Stimulated activated naive CD8-positive, alpha-beta T cell treated with anti-CD3 and anti-CD28 coated beads, Interleukin-15, amount 100 ng/mL, for 72 hours (primary cell): ENCODE results near the gene LRRC51.
A peak's percentile ranks its signal among the peaks of the same experiment; 100 is the strongest.

ENCODE experiments used
- ATAC-seq: fragments of 150-1000 bp; cut with Tn5 transposase; 2 replicates; pipeline ENCODE4 v1.10.0; 2021; ENCODE audit warnings: mild to moderate bottlenecking, moderate library complexity
- DNase-seq, 2 donors: peaks; one replicate each; pipeline ENCODE4 v3.0.0; 2021 to 2022
- H3K27ac Mint-ChIP-seq, 2 donors: one replicate each; pipeline ENCODE4 v1.8.0; 2022; ENCODE audit warnings: mild to moderate bottlenecking in 2 of 2, mixed read lengths in 2 of 2, moderate library complexity in 2 of 2
- H3K27me3 Mint-ChIP-seq: one replicate; pipeline ENCODE4 v1.8.0; 2022; ENCODE audit warnings: mixed read lengths
- H3K4me1 Mint-ChIP-seq: one replicate; pipeline ENCODE4 v1.8.0; 2022; ENCODE audit warnings: mild to moderate bottlenecking, mixed read lengths
- H3K4me3 Mint-ChIP-seq, 2 donors: one replicate each; pipeline ENCODE4 v1.8.0; 2022; ENCODE audit warnings: mild to moderate bottlenecking in 2 of 2, mixed read lengths in 2 of 2, moderate library complexity in 1 of 2
- H3K9me3 Mint-ChIP-seq, 2 donors: one replicate each; pipeline ENCODE4 v1.8.0; 2022; ENCODE audit warnings: mixed read lengths in 2 of 2

LRRC51 gene

DNA sequence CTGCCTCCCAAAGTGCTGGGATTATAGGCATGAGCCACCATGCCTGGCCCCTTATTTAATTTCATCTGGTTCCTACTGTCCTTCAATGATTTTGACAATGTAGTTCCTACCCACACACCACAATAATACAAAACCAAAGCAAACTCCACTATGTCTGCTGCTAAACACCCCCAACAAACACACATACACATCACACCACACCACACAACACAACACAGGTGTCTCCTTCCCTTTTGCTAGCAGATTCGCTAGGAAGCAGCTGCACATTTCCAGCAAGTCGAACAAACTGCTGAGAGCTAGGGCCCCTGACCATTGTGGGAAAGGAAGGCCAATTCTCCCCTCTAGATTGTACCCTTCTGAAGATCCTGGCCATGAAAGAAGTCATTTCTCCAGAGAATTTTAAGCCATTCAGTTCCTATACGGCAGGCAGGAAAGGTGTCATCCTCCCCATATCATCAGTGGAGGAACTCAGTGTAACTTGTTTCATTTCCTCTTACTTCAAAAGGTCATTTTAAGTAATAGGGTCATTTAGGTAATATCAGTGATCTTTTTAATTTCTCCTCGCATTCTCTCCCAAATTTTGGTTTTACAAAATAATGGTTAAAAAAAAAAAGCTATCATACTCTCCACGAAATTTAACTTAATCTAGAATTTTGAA is 18.8 kb upstream of the LRRC51 start:
- Mint-ChIP-seq H3K4me3 (no peak overlapping the region), H3K4me1 (no peaks in the 10 kb centered on the region), H3K27ac (no peak overlapping the region), H3K27me3 (no peaks in the 10 kb centered on the region), H3K9me3 (no peaks in the 10 kb centered on the region)
- no peak for ATAC-seq
- no peak for DNase-seq

DNA sequence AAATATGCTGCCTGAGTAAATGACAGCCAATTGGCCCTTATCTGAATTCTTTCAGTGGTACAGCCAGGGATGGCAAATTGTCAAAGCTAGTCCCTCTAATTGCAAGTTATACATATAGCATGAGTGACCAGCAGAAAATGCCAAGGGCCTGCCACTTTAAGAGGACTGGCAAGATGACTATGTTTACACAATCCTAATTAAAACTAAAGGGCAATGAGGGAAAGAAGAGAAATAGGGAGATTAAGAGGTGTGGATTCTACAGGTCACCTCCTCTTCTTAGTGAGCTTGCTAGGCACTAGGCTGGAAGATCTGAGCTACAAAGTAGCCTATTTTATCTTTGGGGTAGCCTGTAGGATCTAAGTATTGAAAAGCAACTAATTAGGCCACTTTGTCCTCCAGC is 13.8 kb upstream of the LRRC51 start:
- H3K27ac Mint-ChIP-seq = no peak overlapping the region
- H3K9me3 Mint-ChIP-seq = no peaks in the 10 kb centered on the region
- H3K4me3 Mint-ChIP-seq = no peak overlapping the region
- DNase-seq (no peak), ATAC-seq (no peak)
- H3K4me1 Mint-ChIP-seq = peaks cover 36% of the 10 kb centered on the region
- H3K27me3 Mint-ChIP-seq = no peaks in the 10 kb centered on the region

DNA sequence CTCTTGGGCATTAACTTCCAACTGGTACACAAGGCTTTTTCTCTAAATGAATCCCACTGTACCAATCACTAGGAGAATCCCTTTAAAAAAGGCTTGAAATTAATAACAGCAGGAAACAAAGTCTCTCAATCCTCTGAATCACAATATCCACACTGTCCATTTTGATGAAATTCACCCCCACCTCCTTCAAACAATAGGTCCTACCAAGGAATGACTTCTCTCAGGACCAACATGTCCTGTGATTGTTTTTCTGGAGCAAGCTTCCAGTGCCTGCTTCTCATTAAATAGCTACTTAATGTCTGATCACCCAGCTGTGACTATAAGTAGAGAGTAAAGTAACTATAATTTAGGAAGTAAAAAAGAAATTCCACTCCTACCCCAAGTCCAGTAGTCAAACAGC is 13.4 kb upstream of the LRRC51 start:
- H3K4me1 Mint-ChIP-seq = peaks cover 40% of the 10 kb centered on the region
- no peak overlapping the region for H3K27ac Mint-ChIP-seq
- ATAC-seq (no peak), DNase-seq (no peak)
- no peaks in the 10 kb centered on the region for H3K9me3 Mint-ChIP-seq
- H3K27me3 Mint-ChIP-seq = no peaks in the 10 kb centered on the region
- H3K4me3 Mint-ChIP-seq = no peak overlapping the region

DNA sequence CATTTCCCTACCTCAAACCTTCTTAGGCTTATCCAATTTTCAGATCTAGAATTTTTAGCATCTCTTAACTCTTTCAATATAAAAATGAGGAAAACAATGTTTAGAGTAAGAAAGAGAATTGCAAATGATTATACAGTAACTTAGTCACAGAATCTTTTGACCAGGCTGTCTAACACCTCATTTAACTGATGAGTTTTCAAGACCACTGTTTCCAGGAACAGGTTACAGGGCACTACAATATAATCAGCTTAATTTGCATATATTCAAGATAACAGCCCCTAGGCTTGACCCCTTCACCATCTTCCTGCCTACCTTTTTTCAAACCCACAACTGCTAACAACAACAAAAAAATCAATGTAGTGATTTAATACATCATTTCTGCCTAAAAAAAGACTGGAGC is 13.0 kb upstream of the LRRC51 start:
- H3K9me3 Mint-ChIP-seq = no peaks in the 10 kb centered on the region
- H3K27me3 Mint-ChIP-seq = no peaks in the 10 kb centered on the region
- ATAC-seq = no peak
- DNase-seq = no peak
- no peak overlapping the region for H3K4me3 Mint-ChIP-seq
- peaks cover 44% of the 10 kb centered on the region for H3K4me1 Mint-ChIP-seq
- H3K27ac Mint-ChIP-seq = no peak overlapping the region

DNA sequence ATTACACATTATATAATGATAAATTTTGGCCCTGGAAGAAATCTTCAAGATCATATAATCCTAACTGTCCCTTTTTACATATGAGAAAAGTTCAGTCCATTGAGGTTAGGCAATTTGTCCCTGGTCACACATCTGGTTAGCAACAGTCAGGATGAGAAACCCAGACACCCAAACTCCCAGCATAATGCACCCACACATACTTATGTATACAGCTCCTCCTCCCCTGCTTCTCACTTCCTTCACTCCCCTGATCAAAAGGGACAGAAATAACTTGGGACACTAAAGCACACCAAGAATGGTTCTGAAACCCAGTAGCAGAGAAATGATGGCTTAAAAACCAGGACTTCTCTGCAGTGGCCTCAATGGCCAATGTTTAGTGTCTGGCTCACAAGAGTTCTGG is 11.4 kb upstream of the LRRC51 start:
- DNase-seq = no peak
- Mint-ChIP-seq H3K4me3 (no peak overlapping the region), H3K4me1 (peaks cover 46% of the 10 kb centered on the region), H3K27me3 (no peaks in the 10 kb centered on the region), H3K27ac (no peak overlapping the region), H3K9me3 (no peaks in the 10 kb centered on the region)
- ATAC-seq = no peak

DNA sequence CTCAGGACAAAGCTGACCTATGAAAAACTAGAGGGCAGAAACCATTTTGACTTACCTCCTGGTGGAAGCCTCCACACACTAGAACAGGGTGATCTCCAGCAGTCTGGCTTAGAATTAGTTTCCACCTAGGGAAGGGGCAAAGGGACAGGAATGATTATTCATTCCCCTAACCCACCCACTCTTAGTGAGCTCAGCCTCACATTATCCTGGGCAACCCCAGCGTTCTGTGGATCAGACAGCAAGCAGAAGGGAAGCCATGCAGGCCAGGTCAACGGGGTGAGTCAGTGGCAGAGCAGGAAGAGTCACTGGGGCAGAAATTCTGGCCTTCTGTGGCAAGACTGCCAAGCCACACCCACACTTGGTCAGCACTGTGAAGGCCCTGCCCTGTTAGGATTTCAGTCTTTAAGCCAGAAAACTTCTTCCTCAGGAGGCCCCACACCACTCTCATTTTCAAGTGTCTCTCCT is 10.8 kb upstream of the LRRC51 start:
- H3K4me3 Mint-ChIP-seq = no peak overlapping the region
- ATAC-seq = no peak
- peak overlapping the region in 1 of 2 donors; percentile 14 for H3K27ac Mint-ChIP-seq
- H3K4me1 Mint-ChIP-seq = peaks cover 46% of the 10 kb centered on the region
- no peak for DNase-seq
- H3K27me3 Mint-ChIP-seq = no peaks in the 10 kb centered on the region
- H3K9me3 Mint-ChIP-seq = no peaks in the 10 kb centered on the region

DNA sequence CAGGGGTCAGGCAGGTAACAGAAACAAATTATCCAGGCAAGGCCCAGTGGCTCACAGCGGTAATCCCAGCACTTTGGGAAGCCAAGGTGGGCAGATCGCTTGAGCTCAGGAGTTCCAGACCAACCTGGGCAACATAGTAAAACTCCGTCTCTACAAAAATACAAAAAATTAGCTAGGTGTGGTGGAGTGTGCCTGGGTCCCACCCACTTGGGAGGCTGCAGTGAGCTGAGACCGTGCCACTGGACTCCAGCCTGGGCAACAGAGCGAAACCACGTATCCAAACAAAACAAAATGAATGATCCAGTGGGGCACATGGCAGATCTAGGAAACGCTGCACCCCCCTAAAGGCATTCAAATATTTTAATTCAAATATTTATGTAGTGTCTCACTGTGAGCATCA is 10.2 kb upstream of the LRRC51 start:
- H3K4me1 Mint-ChIP-seq = peaks cover 46% of the 10 kb centered on the region
- peak overlapping the region in 1 of 2 donors; percentile 75 for H3K27ac Mint-ChIP-seq
- DNase-seq = no peak
- H3K9me3 Mint-ChIP-seq = no peaks in the 10 kb centered on the region
- H3K4me3 Mint-ChIP-seq = no peak overlapping the region
- H3K27me3 Mint-ChIP-seq = no peaks in the 10 kb centered on the region
- ATAC-seq = no peak

DNA sequence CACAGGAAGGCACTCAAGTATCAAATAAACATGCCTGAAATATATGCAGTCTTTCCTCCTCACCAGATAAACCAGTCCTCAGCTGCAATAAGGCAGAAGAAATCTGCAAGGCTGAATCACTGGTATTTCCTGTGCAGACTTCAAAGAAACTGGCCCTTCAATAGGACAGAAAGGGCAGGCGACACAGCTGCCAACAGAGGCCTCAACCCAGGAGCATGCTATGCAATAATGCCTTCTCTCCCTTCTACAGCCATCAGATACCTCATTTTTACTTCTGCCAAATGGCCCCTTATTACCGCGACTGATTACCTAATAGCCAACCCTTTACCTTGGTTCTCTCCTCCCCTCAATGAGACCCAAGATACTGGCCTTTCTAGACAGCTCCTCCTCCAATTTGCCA is 8.3 kb upstream of the LRRC51 start:
- Mint-ChIP-seq H3K27me3 (no peaks in the 10 kb centered on the region), H3K4me3 (no peak overlapping the region), H3K9me3 (no peaks in the 10 kb centered on the region), H3K4me1 (peaks cover 53% of the 10 kb centered on the region), H3K27ac (peak overlapping the region in 1 of 2 donors; percentile 55)
- DNase-seq (no peak), ATAC-seq (peak; percentile 74)

DNA sequence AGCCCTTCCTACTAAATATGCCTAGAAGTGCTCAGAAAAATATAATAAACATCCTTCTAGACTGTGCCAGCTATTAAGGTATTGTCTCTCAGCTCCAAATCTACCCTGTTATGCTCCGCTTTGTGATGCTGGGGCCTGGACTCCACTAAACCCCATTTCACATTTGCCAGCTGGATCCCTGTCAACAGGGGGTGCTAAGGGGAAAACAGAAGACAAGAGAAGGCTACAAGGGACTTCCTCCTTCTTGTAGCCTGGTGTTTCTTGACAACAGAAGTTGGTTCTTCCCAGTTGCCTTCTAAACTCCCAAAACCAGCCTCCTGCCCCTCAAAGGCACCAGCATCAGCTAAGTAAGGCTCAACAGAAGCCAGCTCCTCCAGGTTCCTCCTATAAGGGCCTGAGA is 5.5 kb upstream of the LRRC51 start:
- Mint-ChIP-seq H3K27ac (no peak overlapping the region), H3K4me3 (no peak overlapping the region), H3K9me3 (no peaks in the 10 kb centered on the region), H3K27me3 (no peaks in the 10 kb centered on the region), H3K4me1 (peaks cover 55% of the 10 kb centered on the region)
- no peak for ATAC-seq
- DNase-seq = no peak

DNA sequence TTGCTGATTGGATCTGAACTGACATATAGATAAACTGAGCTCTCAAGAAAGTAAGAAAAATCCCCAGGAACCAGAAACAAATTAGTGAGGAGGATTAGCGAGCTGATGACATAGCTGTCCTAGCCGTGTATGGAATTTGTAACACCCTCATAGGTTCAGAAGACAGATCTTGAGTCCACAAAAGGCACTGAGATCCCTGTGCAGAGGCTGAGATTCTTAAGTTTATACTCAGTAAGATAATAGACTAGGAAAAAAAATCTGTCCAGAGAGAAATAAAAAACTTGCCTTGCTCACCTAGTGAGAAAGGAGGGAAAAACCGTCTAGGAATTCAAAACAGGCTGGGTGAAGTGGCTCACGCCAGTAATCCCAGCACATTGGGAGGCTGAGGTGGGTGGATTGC is 4.9 kb upstream of the LRRC51 start:
- no peak overlapping the region for H3K4me3 Mint-ChIP-seq
- DNase-seq (no peak), ATAC-seq (no peak)
- no peak overlapping the region for H3K27ac Mint-ChIP-seq
- peaks cover 55% of the 10 kb centered on the region for H3K4me1 Mint-ChIP-seq
- no peaks in the 10 kb centered on the region for H3K27me3 Mint-ChIP-seq
- H3K9me3 Mint-ChIP-seq = no peaks in the 10 kb centered on the region

DNA sequence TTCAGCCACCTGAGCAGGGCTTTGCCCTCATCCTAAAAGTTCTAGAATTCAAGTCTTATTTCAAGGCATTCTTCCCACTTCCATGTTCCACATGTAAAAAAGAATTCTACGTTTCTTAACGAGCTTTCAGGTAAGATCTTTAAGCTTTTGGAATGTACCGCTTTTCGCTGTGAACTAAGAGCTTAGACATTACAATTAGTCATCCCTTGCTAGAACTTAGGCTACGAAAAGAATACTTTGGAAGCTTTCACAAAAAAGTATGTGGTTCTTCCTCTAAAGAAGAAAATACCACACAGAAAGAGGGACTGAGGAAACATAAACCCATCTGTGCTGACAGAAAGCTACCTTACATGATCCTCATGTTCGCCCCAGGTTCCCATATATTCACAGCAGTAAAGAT is 2.2 kb upstream of the LRRC51 start:
- no peak overlapping the region for H3K27ac Mint-ChIP-seq
- H3K27me3 Mint-ChIP-seq = no peaks in the 10 kb centered on the region
- DNase-seq (no peak), ATAC-seq (no peak)
- H3K9me3 Mint-ChIP-seq = no peaks in the 10 kb centered on the region
- H3K4me1 Mint-ChIP-seq = peaks cover 56% of the 10 kb centered on the region
- H3K4me3 Mint-ChIP-seq = peak overlapping the region; percentile 96 to 100

DNA sequence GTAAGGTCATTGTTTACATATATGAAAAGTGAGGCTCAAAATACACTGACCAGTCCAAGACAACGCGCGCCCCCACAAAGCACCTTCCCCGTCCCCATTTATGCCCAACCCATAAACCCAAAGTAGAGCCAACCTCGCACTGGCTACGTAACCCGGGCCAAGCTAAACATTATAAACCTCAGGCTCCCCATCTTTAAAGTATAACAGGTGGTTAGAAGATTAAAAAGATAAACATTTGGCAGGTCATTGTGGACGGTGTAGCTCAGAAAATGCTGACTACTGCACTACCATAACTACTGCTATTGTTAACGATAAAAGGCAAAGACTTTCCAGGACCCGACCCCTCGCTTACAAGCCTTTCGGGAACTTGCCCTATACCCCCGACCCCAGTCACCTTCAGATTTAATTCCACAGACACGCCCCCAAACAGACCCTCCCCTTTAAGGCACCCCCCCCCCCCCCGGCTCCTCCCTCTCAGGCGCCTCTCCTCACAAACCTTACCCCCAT is 778 bp upstream of the LRRC51 start:
- H3K4me1 Mint-ChIP-seq = peaks cover 56% of the 10 kb centered on the region

DNA sequence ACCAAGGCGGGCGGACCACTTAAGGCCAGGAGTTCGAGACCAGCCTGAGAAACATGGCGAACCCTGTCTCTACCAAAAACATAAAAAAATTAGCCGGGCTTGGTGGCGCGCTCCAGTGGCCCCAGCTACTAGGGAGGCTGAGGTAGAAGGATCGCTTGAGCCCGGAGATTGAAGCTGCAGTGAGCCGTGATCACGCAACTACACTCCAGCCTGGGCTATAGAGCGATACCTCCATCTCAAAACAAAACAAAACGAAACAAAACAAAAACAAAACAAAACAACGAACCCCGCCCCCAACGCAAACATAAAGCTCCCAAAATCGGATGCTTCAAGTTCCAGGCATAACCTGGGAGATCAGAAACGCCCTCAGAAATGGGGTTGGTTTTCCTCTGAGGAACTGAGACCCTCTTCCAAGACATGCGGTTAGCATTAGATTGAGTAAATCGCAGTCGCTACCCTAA is 564 bp downstream of the LRRC51 start:
- Mint-ChIP-seq H3K27me3 (no peaks in the 10 kb centered on the region), H3K27ac (peak overlapping the region; percentile 97 to 98), H3K4me3 (peak overlapping the region; percentile 96 to 100), H3K9me3 (no peaks in the 10 kb centered on the region), H3K4me1 (peaks cover 62% of the 10 kb centered on the region)
- ATAC-seq (no peak), DNase-seq (no peak)

More for the DNA sequence above, 778 bp upstream of the LRRC51 start:
- ATAC-seq (no peak), DNase-seq (no peak)
- Mint-ChIP-seq H3K4me3 (peak overlapping the region; percentile 96 to 100), H3K9me3 (no peaks in the 10 kb centered on the region), H3K27me3 (no peaks in the 10 kb centered on the region), H3K27ac (peak overlapping the region; percentile 98 to 100)

DNA sequence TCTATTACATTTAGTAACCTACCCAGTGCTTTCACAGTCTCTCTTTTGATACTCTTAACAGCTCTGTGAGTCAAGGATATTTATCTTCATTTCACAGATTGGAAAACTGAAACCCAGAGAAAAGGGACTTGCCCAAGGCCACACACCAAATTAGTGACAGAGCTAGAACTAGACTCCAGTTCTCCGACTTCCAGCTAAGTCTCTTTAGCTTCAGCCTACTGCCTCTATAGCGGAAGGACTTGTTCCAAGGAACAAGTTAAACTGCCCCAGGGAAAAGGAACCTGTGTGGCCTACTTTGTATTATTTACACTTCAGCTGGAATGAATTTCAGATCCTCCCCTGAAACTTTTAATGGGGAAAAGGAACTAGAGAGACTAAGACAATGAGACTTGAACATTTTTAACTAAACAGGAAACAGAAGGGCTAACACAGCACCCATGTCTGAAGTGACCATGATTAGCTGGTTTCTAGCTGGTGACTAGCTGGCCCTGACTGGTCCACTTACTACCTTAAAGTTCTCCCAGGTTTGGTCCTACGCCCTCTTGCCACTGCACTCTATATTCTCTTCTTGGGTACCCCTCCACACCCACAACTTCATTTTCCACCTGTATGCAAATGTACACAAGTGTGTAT is 1.3 kb downstream of the LRRC51 start:
- peak overlapping the region; percentile 96 to 100 for H3K4me3 Mint-ChIP-seq
- DNase-seq = no peak
- no peaks in the 10 kb centered on the region for H3K27me3 Mint-ChIP-seq
- H3K4me1 Mint-ChIP-seq = peaks cover 59% of the 10 kb centered on the region
- ATAC-seq = no peak
- H3K27ac Mint-ChIP-seq = peak overlapping the region in 1 of 2 donors; percentile 98
- no peaks in the 10 kb centered on the region for H3K9me3 Mint-ChIP-seq

DNA sequence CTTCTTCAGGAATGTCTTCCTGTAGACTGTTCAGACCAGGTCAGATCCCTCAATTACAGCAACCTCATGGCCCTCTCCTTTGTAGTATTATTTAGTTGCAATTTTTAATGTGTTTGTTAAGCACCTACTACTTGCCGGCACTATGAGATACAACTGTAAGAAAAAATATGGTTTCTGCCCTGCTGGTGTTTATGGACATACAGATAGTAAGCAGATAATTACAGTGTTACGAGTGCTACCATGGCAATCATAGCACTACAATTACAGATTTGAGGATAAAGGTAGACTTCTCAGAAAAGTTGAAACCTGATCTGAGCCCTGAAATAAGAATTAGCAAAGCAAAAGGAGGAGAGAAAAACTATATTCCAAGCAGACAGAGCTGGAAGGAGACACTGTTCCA is 2.8 kb downstream of the LRRC51 start:
- Mint-ChIP-seq H3K27me3 (no peaks in the 10 kb centered on the region), H3K27ac (no peak overlapping the region), H3K4me1 (peaks cover 50% of the 10 kb centered on the region), H3K4me3 (no peak overlapping the region), H3K9me3 (no peaks in the 10 kb centered on the region)
- DNase-seq = no peak
- no peak for ATAC-seq

DNA sequence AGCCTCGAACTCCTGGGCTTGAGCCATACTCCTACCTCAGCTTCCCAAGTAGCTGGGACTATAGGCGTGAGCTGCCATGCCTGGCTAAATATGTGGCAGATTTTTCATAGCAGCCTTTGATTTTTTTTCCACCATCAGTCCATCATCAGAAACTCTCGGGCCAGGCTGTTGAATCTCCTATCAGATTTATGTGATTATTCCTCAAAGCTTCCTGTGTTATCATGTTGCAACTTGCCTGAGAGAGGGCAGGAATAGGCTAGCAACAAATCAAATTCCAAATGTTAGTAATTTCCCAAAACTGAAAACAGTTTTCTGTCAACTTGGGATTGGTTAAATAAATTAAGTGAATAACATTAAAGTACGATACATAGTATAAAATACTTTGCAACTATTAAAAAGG is 3.4 kb downstream of the LRRC51 start:
- no peak overlapping the region for H3K27ac Mint-ChIP-seq
- no peaks in the 10 kb centered on the region for H3K9me3 Mint-ChIP-seq
- H3K4me3 Mint-ChIP-seq = no peak overlapping the region
- no peak for ATAC-seq
- no peak for DNase-seq
- H3K4me1 Mint-ChIP-seq = peaks cover 43% of the 10 kb centered on the region
- H3K27me3 Mint-ChIP-seq = no peaks in the 10 kb centered on the region
